Endothelial cell of umbilical vein (primary cell): ENCODE results near the gene LYPLAL1. TPM values are rescaled to one million over a fixed set of nuclear protein-coding genes. Genes with fewer than 3 reads are reported as not detected.

Source experiments
- BruUV-seq: library from RNA; stranded (reverse); fragments of 400-500 nt; replicated peaks from 2 replicates; lab custom pipeline; 2021; lab: Mats Ljungman, UMichigan
- CTCF ChIA-PET: fragments of 300-600, 350-600 bp; sonication (Branson Sonifier 250); formaldehyde crosslinking; loops from one replicate; lab custom pipeline; 2021; ENCODE audit warnings: antibody characterized with exemption, inconsistent platforms; lab: Charles Lee
- POLR2A ChIA-PET: fragments of 300-600, 350-600 bp; sonication (Branson Sonifier 250); formaldehyde crosslinking; loops from one replicate; lab custom pipeline; 2021; ENCODE audit warnings: antibody characterized with exemption, inconsistent platforms; lab: Charles Lee
- DNase-seq: peaks from one replicate; pipeline ENCODE4 v3.0.0-alpha.2; 2011; ENCODE audit warnings: low read depth, low spot score
- FAIRE-seq: peaks from 2 replicates; lab custom pipeline; 2011; peaks lifted over from hg19 to GRCh38; lab: Jason Lieb, UNC
- H2AFZ ChIP-seq: 2 replicates; pipeline ENCODE4 v1.6.0; 2012; ENCODE audit warnings: low read depth, low read length, control low read depth, inconsistent platforms
- H3K27ac ChIP-seq: 2 replicates; pipeline ENCODE4 v1.5.1; 2011; ENCODE audit warnings: low read depth, mild to moderate bottlenecking, control low read depth, low read length, moderate library complexity; ENCODE audit not compliant: insufficient read depth
- H3K27me3 ChIP-seq, 2 experiments: 2 replicates each; pipeline versions ENCODE4 v1.6.0 to v1.6.1; 2011; ENCODE audit warnings: low read length in 2 of 2, mixed read lengths in 1 of 2; ENCODE audit not compliant: control insufficient read depth in 2 of 2, insufficient read depth in 2 of 2
- H3K36me3 ChIP-seq, 2 experiments: 2 replicates in 1 of 2; 3 replicates in 1 of 2; pipeline ENCODE4 v1.5.1; 2011; ENCODE audit warnings: low read length in 2 of 2, mild to moderate bottlenecking in 1 of 2, moderate library complexity in 1 of 2; ENCODE audit not compliant: control insufficient read depth in 2 of 2, insufficient read depth in 2 of 2; ENCODE audit errors: extremely low read depth in 1 of 2
- H3K4me1 ChIP-seq: 3 replicates; pipeline ENCODE4 v1.5.1; 2011; ENCODE audit warnings: mild to moderate bottlenecking, low read length; ENCODE audit not compliant: control insufficient read depth, insufficient read depth; ENCODE audit errors: extremely low read depth
- H3K4me2 ChIP-seq: 2 replicates; pipeline ENCODE4 v1.6.1; 2011; ENCODE audit warnings: low read length, control low read depth, mixed read lengths; ENCODE audit not compliant: insufficient read depth
- H3K4me3 ChIP-seq, 3 experiments: fragments of 200-600 bp in 1 of 3; sonication (generic), shearing (Covaris generic) in 1 of 3; replicated peaks in 1 of 3; 2 replicates each; pipeline ENCODE4 v1.5.1; 2011 to 2016; ENCODE audit warnings: control low read depth in 3 of 3, low read length in 3 of 3, mild to moderate bottlenecking in 2 of 3, inconsistent platforms in 1 of 3, low read depth in 1 of 3, moderate library complexity in 1 of 3; ENCODE audit not compliant: insufficient read depth in 1 of 3
- H3K79me2 ChIP-seq: 2 replicates; pipeline ENCODE4 v1.6.0; 2012; ENCODE audit warnings: low read length, inconsistent platforms; ENCODE audit not compliant: control insufficient read depth, insufficient read depth
- H3K9ac ChIP-seq: replicated peaks from 2 replicates; pipeline ENCODE3; 2011; ENCODE audit warnings: low read length, control low read depth; ENCODE audit not compliant: insufficient read depth; ENCODE audit errors: extremely low read depth
- H3K9me1 ChIP-seq: replicated peaks from 3 replicates; pipeline ENCODE4 v1.6.0; 2011; ENCODE audit warnings: mild to moderate bottlenecking, low read length; ENCODE audit not compliant: control insufficient read depth, insufficient read depth; ENCODE audit errors: extremely low read depth
- H3K9me3 ChIP-seq: replicated peaks from 2 replicates; pipeline ENCODE4 v1.5.1; 2012; ENCODE audit warnings: low read length, inconsistent platforms; ENCODE audit not compliant: control insufficient read depth, insufficient read depth
- H4K20me1 ChIP-seq: replicated peaks from 2 replicates; pipeline ENCODE3; 2011; ENCODE audit warnings: mild to moderate bottlenecking, low read length; ENCODE audit not compliant: control insufficient read depth, insufficient read depth; ENCODE audit errors: extremely low read depth
- CTCF ChIP-seq, 2 donors: IDR thresholded peaks; 1 replicate in 1 of 2; 2 replicates in 1 of 2; pipeline ENCODE4 v1.5.1; 2011; ENCODE audit warnings: low read length in 2 of 2, mild to moderate bottlenecking in 2 of 2, moderate library complexity in 2 of 2, control low read depth in 1 of 2, inconsistent platforms in 1 of 2, low read depth in 1 of 2; ENCODE audit not compliant: insufficient read depth in 1 of 2; ENCODE audit errors: extremely low read depth in 1 of 2
- EZH2 ChIP-seq: IDR thresholded peaks from 2 replicates; pipeline ENCODE4 v1.6.1; 2012; ENCODE audit warnings: borderline replicate concordance, low read depth, mild to moderate bottlenecking, moderate library complexity, low read length, inconsistent platforms; ENCODE audit not compliant: severe bottlenecking
- FOS ChIP-seq: IDR thresholded peaks from 2 replicates; pipeline ENCODE4 v1.6.1; 2011; ENCODE audit warnings: mild to moderate bottlenecking, low read length, moderate library complexity, borderline replicate concordance; ENCODE audit not compliant: insufficient read depth
- GATA2 ChIP-seq: IDR thresholded peaks from 2 replicates; pipeline ENCODE4 v1.7.0; 2011; ENCODE audit warnings: low read depth, mild to moderate bottlenecking, moderate library complexity, mixed read lengths, low read length; ENCODE audit not compliant: insufficient read length, insufficient read depth
- JUN ChIP-seq: IDR thresholded peaks from 2 replicates; pipeline ENCODE4 v1.6.1; 2011; ENCODE audit warnings: borderline replicate concordance, low read depth; ENCODE audit not compliant: insufficient read length, insufficient read depth
- MAX ChIP-seq: IDR thresholded peaks from 2 replicates; pipeline ENCODE4 v1.6.1; 2011; ENCODE audit not compliant: insufficient read depth, insufficient read length
- MYC ChIP-seq: IDR thresholded peaks from one replicate; pipeline ENCODE4 v1.6.1; 2011; ENCODE audit warnings: mild to moderate bottlenecking, low read depth, low read length
- POLR2A ChIP-seq: IDR thresholded peaks from 2 replicates; pipeline ENCODE4 v1.6.1; 2012; ENCODE audit warnings: low read depth, mild to moderate bottlenecking, control low read depth, low read length
- POLR2AphosphoS5 ChIP-seq: IDR thresholded peaks from 2 replicates; pipeline ENCODE4 v1.6.1; 2012; ENCODE audit warnings: low read depth, mild to moderate bottlenecking, control low read depth, low read length, moderate library complexity; ENCODE audit not compliant: insufficient read depth
- dilution Hi-C: fragments of 300-500 bp; cut with MboI; formaldehyde crosslinking; loops from one replicate; pipeline ENCODE4 v1.15.0; 2019; ENCODE audit warnings: low sequenced_read_pairs; ENCODE audit not compliant: extremely low pct_ligation_motif_present
- intact Hi-C: fragments of 100-400 bp; cut with micrococcal nuclease; formaldehyde crosslinking; loops from one replicate; pipeline ENCODE4 v1.10.0; 2022
- polyA plus RNA-seq, 4 experiments: library from polyadenylated mRNA; depleted of rRNA in 3 of 4; stranded (reverse) in 3 of 4; unstranded in 1 of 4; fragments of >200 nt; gene quantifications; 2 replicates each; pipeline versions ENCODE4 v1.2.1 to v1.2.3, GENCODE V29; 2011 to 2012; ENCODE audit warnings: missing spikeins in 1 of 4
- total RNA-seq: library from RNA; stranded (reverse); gene quantifications from 2 replicates; pipeline ENCODE4 v1.2.3, GENCODE V29; 2021

LYPLAL1 gene
- total and polyA plus RNA-seq, 2 donors (not counting 3 experiments of a cell fraction or from before 2014, with no cell fraction given) = 7.4 to 25.4 TPM

GRCh38 chr1:219143735-219144134 lies 29.9 kb upstream of the LYPLAL1 start:
- CTCF ChIA-PET = interaction anchor here (0.8 to 1.3 kb wide), 2 partner anchors 18 to 30 kb away, joined by 3 read pairs; partner anchors contain the start of gene LYPLAL1
- POLR2A ChIA-PET = no interaction called here
- no peak overlapping the region for H3K9ac ChIP-seq
- no peaks in the 10 kb centered on the region for H3K27me3 ChIP-seq
- no peak overlapping the region for H3K4me3 ChIP-seq
- intact Hi-C loops = no loop called here
- no peaks in the 10 kb centered on the region for H3K9me3 ChIP-seq
- TF ChIP-seq GATA2 = peak; percentile 20
- peak; percentile 81 for TF ChIP-seq FOS
- no peak for TF ChIP-seq MYC
- TF ChIP-seq JUN = peak; percentile 11
- no peak for TF ChIP-seq CTCF (IDR thresholded peaks at IDR 0.05; ENCODE audit: extremely low read depth in 1 of 2, insufficient read depth in 1 of 2, low read depth in 1 of 2, low read length in 2 of 2)
- peak; percentile 50 for TF ChIP-seq POLR2AphosphoS5
- peak; percentile 26 for TF ChIP-seq POLR2A
- no peak for TF ChIP-seq MAX
- TF ChIP-seq EZH2 = no peak
- H3K79me2 ChIP-seq = no peaks in the 10 kb centered on the region
- DNase-seq (peak; percentile 70), FAIRE-seq (peak; percentile 89)
- no peak overlapping the region for H2AFZ ChIP-seq
- no peak overlapping the region for H3K27ac ChIP-seq
- no TSS peak for BruUV-seq
- no peaks in the 10 kb centered on the region for H3K9me1 ChIP-seq
- H4K20me1 ChIP-seq = no peaks in the 10 kb centered on the region
- peak overlapping the region; percentile 42 for H3K4me2 ChIP-seq
- dilution Hi-C loops = no loop called here
- peaks cover 11% of the 10 kb centered on the region for H3K4me1 ChIP-seq
- H3K36me3 ChIP-seq = no peaks in the 10 kb centered on the region
